WI38 (cell line): ENCODE results near the gene OGFOD1.

Experiments used
- H3K4me3 ChIP-seq: 2 replicates; pipeline ENCODE4 v1.5.1; 2011; ENCODE audit warnings: low read depth, mild to moderate bottlenecking, control low read depth, low read length
- CTCF ChIP-seq: IDR thresholded peaks from 2 replicates; pipeline ENCODE4 v1.5.1; 2012; ENCODE audit warnings: low read depth, mild to moderate bottlenecking, control low read depth, low read length

OGFOD1 gene

DNA sequence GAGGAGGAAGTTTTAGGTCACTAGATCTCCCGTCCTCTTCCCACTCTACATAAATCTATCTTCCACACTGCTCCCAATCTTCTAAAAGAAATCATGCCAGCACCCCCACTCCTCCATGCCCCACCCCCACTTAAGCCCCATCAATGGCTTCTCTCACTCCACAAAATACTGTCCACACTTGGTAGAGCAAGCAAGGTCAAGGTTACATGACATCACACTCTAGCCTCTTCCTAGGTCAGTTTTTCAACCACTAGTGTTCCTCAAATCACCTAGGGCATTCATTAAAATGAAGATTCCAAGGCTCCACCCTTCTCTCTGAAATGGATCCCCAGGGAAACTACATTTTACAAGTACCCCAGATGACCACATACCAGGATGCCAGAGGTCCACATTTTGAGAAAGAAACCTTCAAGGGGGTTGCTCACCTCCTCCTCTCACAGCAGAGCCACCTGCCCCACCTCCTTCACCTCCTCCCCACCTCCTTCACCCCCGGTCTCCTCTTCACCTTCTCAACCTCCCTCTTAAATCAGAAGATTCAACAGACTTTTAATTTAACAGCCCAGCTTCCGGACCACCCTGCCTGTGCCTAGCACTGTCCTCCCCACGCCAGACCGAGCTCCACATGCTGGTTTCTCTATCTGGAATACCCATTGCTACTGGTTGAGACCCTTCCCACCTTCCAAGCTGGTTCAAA lies 29.2 kb upstream of the OGFOD1 start:
- H3K4me3 ChIP-seq, result no peak overlapping the region
- no peak for TF ChIP-seq CTCF

GRCh38 chr16:56422896-56423441 lies 28.4 kb upstream of the OGFOD1 start:
- 0 out of 2 replicates have a peak overlapping the region, but pooled peaks have one; percentile 17 for H3K4me3 ChIP-seq

GRCh38 chr16:56423584-56424403 lies 27.6 kb upstream of the OGFOD1 start:
- TF ChIP-seq CTCF, result no peak
- H3K4me3 ChIP-seq, result peak overlapping the region; percentile 78

More at GRCh38 chr16:56422896-56423441, 28.4 kb upstream of the OGFOD1 start:
- TF ChIP-seq CTCF, result no peak

DNA sequence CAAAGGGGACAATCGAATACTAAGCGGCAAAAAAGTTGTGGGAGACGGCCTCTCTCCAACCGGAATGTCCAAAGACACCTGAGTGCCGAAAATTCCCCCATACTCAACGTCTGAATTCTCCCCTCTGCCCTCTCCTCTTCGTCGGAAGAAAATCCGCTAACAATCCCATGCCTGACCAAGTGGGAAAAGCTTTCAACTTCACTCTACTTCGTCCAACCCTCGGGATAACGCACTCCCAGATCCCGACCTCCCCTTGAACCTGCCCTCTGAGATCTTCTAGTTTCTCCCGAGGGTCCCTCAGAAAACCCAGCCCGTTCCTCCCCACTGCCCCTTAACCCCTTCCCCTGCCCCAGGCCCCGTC lies 27.0 kb upstream of the OGFOD1 start:
- no peak for TF ChIP-seq CTCF
- H3K4me3 ChIP-seq, result peak overlapping the region; percentile 78

GRCh38 chr16:56424791-56425438 lies 26.4 kb upstream of the OGFOD1 start:
- TF ChIP-seq CTCF, result no peak
- H3K4me3 ChIP-seq, result peak overlapping the region; percentile 78

DNA sequence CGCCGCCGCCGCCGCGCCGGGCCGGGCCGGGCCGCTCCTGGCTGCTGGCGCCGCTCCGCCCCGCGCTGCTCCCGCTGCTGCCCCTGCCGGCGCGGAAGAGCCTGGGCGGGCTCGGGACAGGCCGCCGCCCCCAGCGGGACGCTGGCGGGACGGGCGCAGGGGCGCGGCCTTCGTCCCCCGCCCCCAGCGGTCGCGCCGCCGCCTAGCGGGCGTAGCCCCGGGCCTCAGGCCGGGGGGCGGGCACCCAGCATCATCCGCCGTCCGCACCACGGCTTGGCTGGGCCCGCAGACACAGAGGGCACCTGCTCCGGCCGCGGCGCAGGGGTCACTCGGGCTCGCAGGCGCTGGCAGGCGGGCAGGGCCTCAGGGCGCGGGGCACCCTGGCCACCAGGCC lies 25.9 kb upstream of the OGFOD1 start, which contains the start of gene AMFR:
TSS of gene AMFR (minus strand) at position 107 of the 394 bp plus-strand sequence. CDS start 218 bp downstream, outside the sequence.
- H3K4me3 ChIP-seq, result peak within 1 kb of the TSS; percentile 78
- TF ChIP-seq CTCF, result 0 out of 2 replicates have a peak, but pooled peaks have one; percentile 15
